ENCODE data around the gene RPL18A.

DNA sequence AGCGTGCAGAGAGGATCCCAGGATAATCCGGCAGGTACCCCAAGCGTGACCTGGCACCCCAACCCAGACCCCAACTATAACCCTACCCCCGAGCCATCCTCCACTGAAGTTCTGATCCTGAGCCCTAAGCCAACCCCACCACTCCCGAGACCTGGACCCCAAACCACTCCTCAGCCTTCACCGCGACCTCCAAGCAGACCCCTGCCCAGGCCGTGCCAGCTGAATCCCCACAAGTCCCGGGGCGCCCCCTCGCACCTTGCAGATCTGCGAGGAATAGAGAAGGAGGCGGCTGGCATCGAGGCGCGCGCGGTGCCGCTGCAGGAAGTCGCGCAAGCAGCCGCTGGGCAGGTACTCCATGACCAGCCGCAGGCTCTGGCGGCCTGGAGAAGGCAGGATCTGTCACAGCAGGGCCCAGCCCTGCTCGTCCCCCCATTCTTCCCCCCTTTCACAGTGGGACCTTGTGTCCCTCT lies 28.3 kb upstream of the RPL18A start:
- TF ChIP-seq, protein P1, sequence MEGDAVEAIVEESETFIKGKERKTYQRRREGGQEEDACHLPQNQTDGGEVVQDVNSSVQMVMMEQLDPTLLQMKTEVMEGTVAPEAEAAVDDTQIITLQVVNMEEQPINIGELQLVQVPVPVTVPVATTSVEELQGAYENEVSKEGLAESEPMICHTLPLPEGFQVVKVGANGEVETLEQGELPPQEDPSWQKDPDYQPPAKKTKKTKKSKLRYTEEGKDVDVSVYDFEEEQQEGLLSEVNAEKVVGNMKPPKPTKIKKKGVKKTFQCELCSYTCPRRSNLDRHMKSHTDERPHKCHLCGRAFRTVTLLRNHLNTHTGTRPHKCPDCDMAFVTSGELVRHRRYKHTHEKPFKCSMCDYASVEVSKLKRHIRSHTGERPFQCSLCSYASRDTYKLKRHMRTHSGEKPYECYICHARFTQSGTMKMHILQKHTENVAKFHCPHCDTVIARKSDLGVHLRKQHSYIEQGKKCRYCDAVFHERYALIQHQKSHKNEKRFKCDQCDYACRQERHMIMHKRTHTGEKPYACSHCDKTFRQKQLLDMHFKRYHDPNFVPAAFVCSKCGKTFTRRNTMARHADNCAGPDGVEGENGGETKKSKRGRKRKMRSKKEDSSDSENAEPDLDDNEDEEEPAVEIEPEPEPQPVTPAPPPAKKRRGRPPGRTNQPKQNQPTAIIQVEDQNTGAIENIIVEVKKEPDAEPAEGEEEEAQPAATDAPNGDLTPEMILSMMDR (IDR thresholded peaks at IDR 0.05), result no peak
- TF ChIP-seq EP300 (IDR thresholded peaks at IDR 0.05), result no peak
